ENCODE results near the gene SCT. TPM values are rescaled to one million over a fixed set of nuclear protein-coding genes. Genes with fewer than 3 reads are reported as not detected.

Gene SCT
- total RNA-seq, 2 donors from 2014 or later: not detected

DNA sequence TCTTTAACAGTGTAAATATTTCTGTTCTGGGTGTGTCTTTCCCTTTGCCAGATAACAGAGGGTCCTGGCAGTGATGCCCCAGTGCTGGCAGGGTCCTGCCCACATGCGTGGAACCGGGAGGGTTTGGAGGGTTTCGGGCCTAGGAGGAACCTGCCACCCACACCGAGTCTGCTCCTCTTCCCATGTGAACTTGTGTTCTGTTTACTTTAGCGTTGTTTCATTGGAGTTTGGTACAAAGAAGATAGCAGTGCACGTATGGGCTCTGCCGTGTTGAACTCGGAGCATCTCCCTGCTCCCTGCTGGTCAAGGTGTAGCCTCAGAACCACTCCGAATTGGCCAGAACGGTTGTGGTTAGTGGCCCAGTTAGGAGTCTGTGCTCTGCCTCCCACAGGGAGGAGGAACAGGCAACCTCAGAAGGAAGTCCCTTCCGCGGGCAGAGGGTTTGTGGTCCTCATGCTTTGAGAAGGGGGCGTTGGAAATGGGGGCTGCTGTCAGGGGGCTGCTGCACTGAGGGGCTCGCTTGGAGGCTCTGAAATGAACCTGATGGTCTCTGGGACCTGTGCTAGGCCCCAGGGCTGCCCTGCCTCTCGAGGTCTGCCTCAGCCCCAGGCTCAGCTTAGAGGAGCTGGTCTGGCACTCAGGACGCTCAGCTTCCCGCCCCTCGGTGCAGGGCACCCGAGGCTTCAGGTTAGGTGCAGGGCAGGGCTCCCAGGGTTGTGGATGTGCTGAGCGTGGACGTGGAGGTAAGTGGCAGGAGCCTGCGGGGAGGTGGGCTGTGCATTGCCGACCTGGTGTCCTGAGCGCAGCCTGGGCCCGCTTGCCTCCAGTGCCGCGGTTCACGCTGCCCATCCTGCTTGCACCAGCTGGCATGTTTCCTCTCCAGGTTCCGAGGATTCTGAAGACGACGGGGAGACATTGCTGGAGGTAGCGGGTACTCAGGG, 40.3 kb downstream of the SCT start:
- Histone ChIP-seq H3K4me3 (no peak overlapping the region), H3K4me1 (replicated peaks) (no peaks in the 10 kb centered on the region), H3K27me3 (replicated peaks; ENCODE audit: insufficient read depth) (no peaks in the 10 kb centered on the region), H3K9me3 (no peaks in the 10 kb centered on the region), H3K36me3 (peaks cover 4 to 28% of the 10 kb centered on the region in 2 donors), H3K27ac (no peak overlapping the region)
- no peak for TF ChIP-seq POLR2A (IDR thresholded peaks at IDR 0.05)
- TF ChIP-seq CTCF (IDR thresholded peaks at IDR 0.05): no peak
- TF ChIP-seq POLR2AphosphoS5 (IDR thresholded peaks at IDR 0.05): no peak
- no peak for DNase-seq (ENCODE audit: low spot score)
- WGBS: 83% methylated on average over 27 of the region's 32 CpGs
- intact Hi-C loops (cut with DNase I): no loop called here

DNA sequence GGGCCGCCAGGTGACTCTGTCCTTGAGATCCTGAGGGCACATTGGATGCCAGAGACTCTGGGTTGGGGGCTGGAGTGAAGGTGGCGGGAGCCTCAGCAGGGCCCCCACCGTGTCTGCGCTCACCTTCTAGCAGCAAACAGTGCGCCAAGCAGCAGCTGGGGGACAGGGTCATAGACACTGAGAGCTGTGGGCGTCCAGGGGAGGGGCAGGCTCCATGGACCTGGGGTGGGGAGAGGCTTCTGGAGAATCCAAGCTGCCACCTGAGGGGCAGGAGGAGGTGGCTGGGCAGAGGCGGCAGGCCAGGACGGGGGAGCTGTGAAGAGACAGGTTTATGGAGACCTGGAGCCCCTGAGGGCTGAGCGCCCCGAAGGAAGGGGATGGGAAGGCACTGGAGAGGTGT, 42.7 kb downstream of the SCT start:
- intact Hi-C loops (cut with DNase I): no loop called here
- Histone ChIP-seq H3K27me3 (replicated peaks; ENCODE audit: insufficient read depth) (no peaks in the 10 kb centered on the region), H3K4me1 (replicated peaks) (no peaks in the 10 kb centered on the region), H3K27ac (no peak overlapping the region), H3K36me3 (peaks cover 4 to 24% of the 10 kb centered on the region in 2 donors), H3K9me3 (no peaks in the 10 kb centered on the region), H3K4me3 (no peak overlapping the region)
- TF ChIP-seq POLR2A (IDR thresholded peaks at IDR 0.05) (no peak), CTCF (IDR thresholded peaks at IDR 0.05) (no peak), POLR2AphosphoS5 (IDR thresholded peaks at IDR 0.05) (no peak)
- DNase-seq (ENCODE audit: low spot score): no peak
- 94% methylated on average over 10 of the region's 10 CpGs for WGBS

DNA sequence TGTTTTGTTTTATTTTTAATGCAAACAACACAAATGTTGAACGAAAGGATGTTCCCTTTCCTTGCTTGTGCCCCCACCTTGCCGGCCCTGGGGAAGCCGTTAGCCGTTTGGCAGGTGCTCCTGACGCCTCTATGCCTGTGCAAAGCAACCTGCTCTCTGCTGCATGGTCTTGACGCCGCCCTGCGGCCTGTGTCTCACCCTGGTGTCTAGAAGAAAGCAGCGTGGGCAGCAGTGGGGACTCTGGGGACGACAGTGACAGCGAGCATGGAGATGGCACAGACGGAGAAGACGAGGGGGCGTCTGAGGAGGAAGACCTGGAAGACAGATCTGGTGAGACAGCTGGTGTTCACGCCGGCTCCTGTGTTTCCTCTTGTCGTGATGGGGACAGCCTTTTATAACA, 45.2 kb downstream of the SCT start:
- DNase-seq (ENCODE audit: low spot score): no peak
- H3K4me1 ChIP-seq (replicated peaks): peaks cover 11% of the 10 kb centered on the region
- no peak overlapping the region for H3K4me3 ChIP-seq
- H3K36me3 ChIP-seq: peaks cover 4 to 13% of the 10 kb centered on the region in 2 donors
- TF ChIP-seq POLR2AphosphoS5 (IDR thresholded peaks at IDR 0.05) (no peak), CTCF (IDR thresholded peaks at IDR 0.05) (no peak), POLR2A (IDR thresholded peaks at IDR 0.05) (no peak)
- no peak overlapping the region for H3K27ac ChIP-seq
- WGBS: 72% methylated on average over 17 of the region's 17 CpGs
- no peaks in the 10 kb centered on the region for H3K27me3 ChIP-seq (replicated peaks; ENCODE audit: insufficient read depth)
- intact Hi-C loops (cut with DNase I): no loop called here
- no peaks in the 10 kb centered on the region for H3K9me3 ChIP-seq

GRCh38 chr11:581342-581741, 45.6 kb downstream of the SCT start:
- no peak for DNase-seq (ENCODE audit: low spot score)
- intact Hi-C loops (cut with DNase I): no loop called here
- TF ChIP-seq CTCF (IDR thresholded peaks at IDR 0.05) (no peak), POLR2A (IDR thresholded peaks at IDR 0.05) (no peak), POLR2AphosphoS5 (IDR thresholded peaks at IDR 0.05) (no peak)
- no peaks in the 10 kb centered on the region for H3K9me3 ChIP-seq
- H3K27ac ChIP-seq: no peak overlapping the region
- WGBS: 76% methylated on average over 14 of the region's 14 CpGs
- peaks cover 4 to 13% of the 10 kb centered on the region in 2 donors for H3K36me3 ChIP-seq
- no peaks in the 10 kb centered on the region for H3K27me3 ChIP-seq (replicated peaks; ENCODE audit: insufficient read depth)
- H3K4me3 ChIP-seq: no peak overlapping the region
- peaks cover 11% of the 10 kb centered on the region for H3K4me1 ChIP-seq (replicated peaks)
